K562 (cell line): ENCODE data around the gene NDUFAF8. TPM values are rescaled to one million over a fixed set of nuclear protein-coding genes. Genes with fewer than 3 reads are reported as not detected.

ENCODE experiments used
- ATAC-seq: fragments of 200-7000 bp; cut with Tn5 transposase; 3 replicates; pipeline ENCODE4 v1.9.1; 2020; ENCODE audit warnings: moderate library complexity
- BruUV-seq: library from RNA; stranded (reverse); fragments of 400-500 nt; replicated peaks from 2 replicates; lab custom pipeline; 2021; lab: Mats Ljungman, UMichigan
- CTCF ChIA-PET: fragments of 300-600 bp; formaldehyde crosslinking; extraction: SDS; loops from one replicate; lab custom pipeline; 2021; ENCODE audit warnings: low intra/inter-chr PET ratio; lab: Yijun Ruan, JAX
- POLR2A ChIA-PET: fragments of 300-600, 350-650 bp; sonication (Branson Sonifier 250); formaldehyde crosslinking; extraction: SDS; loops from one replicate; lab custom pipeline; 2021; ENCODE audit warnings: antibody characterized with exemption, inconsistent platforms; lab: Yijun Ruan, JAX
- DNase-seq, 4 experiments: peaks; one replicate each; pipeline versions ENCODE4 v3.0.0 to v3.0.0-alpha.2; 2011 to 2018; ENCODE audit warnings: low spot score in 3 of 4, mixed read lengths in 3 of 4; ENCODE audit errors: extremely low read depth in 1 of 4
- FAIRE-seq: peaks from 2 replicates; lab custom pipeline; 2011; peaks lifted over from hg19 to GRCh38; lab: Jason Lieb, UNC
- H2AFZ ChIP-seq: 2 replicates; pipeline ENCODE4 v1.6.0; 2011; ENCODE audit warnings: low read depth, low read length, control low read depth, inconsistent platforms
- H3K27ac ChIP-seq: fragments of 200-600 bp; 3 replicates; pipeline ENCODE4 v1.8.0; 2011; ENCODE audit warnings: low read depth, mild to moderate bottlenecking, control low read depth, inconsistent platforms, low read length, moderate library complexity, mixed read lengths; ENCODE audit errors: extremely low read depth
- H3K27me3 ChIP-seq, 2 experiments: fragments of 300-600 bp in 1 of 2; 2 replicates in 1 of 2; 3 replicates in 1 of 2; pipeline versions ENCODE4 v1.6.0 to v1.8.0; 2011; ENCODE audit warnings: inconsistent platforms in 2 of 2, low read length in 2 of 2, mild to moderate bottlenecking in 1 of 2, mixed read lengths in 1 of 2, moderate library complexity in 1 of 2; ENCODE audit not compliant: control insufficient read depth in 2 of 2, insufficient read depth in 2 of 2
- H3K36me3 ChIP-seq: fragments of 300-600 bp; 3 replicates; pipeline ENCODE4 v1.8.0; 2011; ENCODE audit warnings: mild to moderate bottlenecking, low read length, inconsistent platforms; ENCODE audit not compliant: control insufficient read depth, insufficient read depth
- H3K4me1 ChIP-seq, 2 experiments: fragments of 200-600 bp in 1 of 2; replicated peaks in 1 of 2; 2 replicates in 1 of 2; 3 replicates in 1 of 2; pipeline versions ENCODE4 v1.5.1 to v1.8.0; 2011; ENCODE audit warnings: inconsistent platforms in 2 of 2, low read length in 2 of 2, mild to moderate bottlenecking in 1 of 2, mixed read lengths in 1 of 2, moderate library complexity in 1 of 2; ENCODE audit not compliant: control insufficient read depth in 2 of 2, insufficient read depth in 2 of 2
- H3K4me2 ChIP-seq: 2 replicates; pipeline ENCODE4 v1.6.1; 2011; ENCODE audit warnings: low read length, control low read depth, inconsistent platforms, mixed read lengths; ENCODE audit not compliant: insufficient read depth
- H3K4me3 ChIP-seq: fragments of 200-600 bp; sonication (generic), shearing (Covaris generic); 2 replicates; pipeline ENCODE4 v1.5.1; 2016; ENCODE audit warnings: control low read depth, inconsistent platforms
- H3K79me2 ChIP-seq: fragments of 200-600 bp; 3 replicates; pipeline ENCODE4 v1.8.0; 2011; ENCODE audit warnings: low read length, inconsistent platforms; ENCODE audit not compliant: control insufficient read depth, insufficient read depth
- H3K9ac ChIP-seq, 2 experiments: 2 replicates each; pipeline versions ENCODE4 v1.6.0 to v1.6.1; 2011; ENCODE audit warnings: low read depth in 2 of 2, low read length in 2 of 2, control low read depth in 1 of 2, inconsistent platforms in 1 of 2, mild to moderate bottlenecking in 1 of 2, mixed read lengths in 1 of 2; ENCODE audit not compliant: insufficient read depth in 1 of 2
- H3K9me1 ChIP-seq: one replicate; pipeline ENCODE4 v1.6.0; 2011; ENCODE audit warnings: inconsistent platforms, mild to moderate bottlenecking, low read length, moderate library complexity; ENCODE audit not compliant: control insufficient read depth, insufficient read depth
- H3K9me3 ChIP-seq: replicated peaks from 2 replicates; pipeline ENCODE4 v1.5.1; 2011; ENCODE audit warnings: low read depth, low read length, inconsistent platforms; ENCODE audit not compliant: control insufficient read depth, insufficient read depth
- H4K20me1 ChIP-seq: replicated peaks from 2 replicates; pipeline ENCODE4 v1.6.1; 2011; ENCODE audit warnings: low read length, inconsistent platforms, mixed read lengths; ENCODE audit not compliant: control insufficient read depth, insufficient read depth
- CCAR2 ChIP-seq: fragments of 200-400 bp; formaldehyde crosslinking; IDR thresholded peaks from 2 replicates; pipeline ENCODE4 v1.6.1; 2017; ENCODE audit warnings: mild to moderate bottlenecking, low read depth, low read length
- CSDE1 ChIP-seq, 2 experiments: fragments of 450-650 bp; IDR thresholded peaks; 2 replicates each; pipeline ENCODE4 v1.6.1; 2016; ENCODE audit warnings: mild to moderate bottlenecking in 1 of 2
- ELK3 ChIP-seq: fragments of 450-650 bp; formaldehyde crosslinking; IDR thresholded peaks from 2 replicates; pipeline ENCODE4 v1.4.0; 2020; ENCODE audit warnings: mild to moderate bottlenecking
- HDAC1 ChIP-seq, 2 experiments: fragments of 450-650 bp; IDR thresholded peaks; 2 replicates each; pipeline ENCODE4 v1.6.1; 2016 to 2017; ENCODE audit warnings: inconsistent platforms in 1 of 2, mild to moderate bottlenecking in 1 of 2, moderate library complexity in 1 of 2
- HDAC6 ChIP-seq: IDR thresholded peaks from 2 replicates; pipeline ENCODE4 v1.6.1; 2012; ENCODE audit warnings: low read depth, mild to moderate bottlenecking, control low read depth, inconsistent platforms, low read length, moderate library complexity
- IRF2 ChIP-seq: sonication (generic); formaldehyde crosslinking; IDR thresholded peaks from 2 replicates; pipeline ENCODE4 v1.8.1; 2022; ENCODE audit warnings: mild to moderate bottlenecking, missing genetic modification reagents
- NFE2 ChIP-seq: IDR thresholded peaks from 2 replicates; pipeline ENCODE4 v1.6.1; 2014; ENCODE audit warnings: antibody characterized with exemption, low read depth
- PBX2 ChIP-seq, 2 experiments: IDR thresholded peaks in 1 of 2; conservative IDR thresholded peaks in 1 of 2; 2 replicates each; pipeline ENCODE4 v1.6.1; 2016; ENCODE audit warnings: low read depth in 2 of 2, mild to moderate bottlenecking in 1 of 2, missing compliant biosample characterization in 1 of 2, missing genetic modification characterization in 1 of 2, moderate library complexity in 1 of 2
- PYGO2 ChIP-seq: fragments of 450-650 bp; IDR thresholded peaks from 2 replicates; pipeline ENCODE4 v1.6.1; 2016; ENCODE audit warnings: mild to moderate bottlenecking, missing genetic modification characterization, moderate library complexity, missing compliant biosample characterization
- RB1 ChIP-seq: fragments of 450-650 bp; IDR thresholded peaks from 2 replicates; pipeline ENCODE4 v1.6.1; 2017; ENCODE audit warnings: low read depth, mild to moderate bottlenecking
- SIX5 ChIP-seq, 2 experiments: IDR thresholded peaks; 2 replicates each; pipeline ENCODE4 v1.6.1; 2011; ENCODE audit warnings: low read length in 2 of 2, borderline replicate concordance in 1 of 2, low read depth in 1 of 2, mild to moderate bottlenecking in 1 of 2, moderate library complexity in 1 of 2; ENCODE audit not compliant: insufficient read depth in 1 of 2
- TAF7 ChIP-seq: fragments of 450-650 bp; IDR thresholded peaks from 2 replicates; pipeline ENCODE4 v1.6.1; 2016; ENCODE audit warnings: missing genetic modification characterization, missing compliant biosample characterization
- TCFL5 ChIP-seq: fragments of 250-450 bp; sonication (Bioruptor Pico); conservative IDR thresholded peaks from 2 replicates; pipeline ENCODE4 v1.6.1; 2021; ENCODE audit warnings: mild to moderate bottlenecking, moderate library complexity, matching md5 sums
- THAP7 ChIP-seq: fragments of 250-450 bp; sonication (Bioruptor Pico); IDR thresholded peaks from 2 replicates; pipeline ENCODE4 v1.5.0; 2021
- TOE1 ChIP-seq, 2 experiments: fragments of 450-650 bp in 1 of 2; sonication (generic) in 1 of 2; formaldehyde crosslinking in 1 of 2; IDR thresholded peaks; 2 replicates each; pipeline versions ENCODE4 v1.7.1 to v1.8.0; 2016 to 2022; ENCODE audit warnings: borderline replicate concordance in 2 of 2, mild to moderate bottlenecking in 2 of 2, antibody characterized with exemption in 1 of 2, inconsistent platforms in 1 of 2, low read depth in 1 of 2, missing genetic modification reagents in 1 of 2, moderate library complexity in 1 of 2
- ZNF217 ChIP-seq: sonication (generic); formaldehyde crosslinking; IDR thresholded peaks from 2 replicates; pipeline ENCODE4 v1.8.0; 2022; ENCODE audit warnings: mild to moderate bottlenecking, missing genetic modification reagents
- ZNF324 ChIP-seq: fragments of 250-450 bp; sonication (Bioruptor Pico); IDR thresholded peaks from 2 replicates; pipeline ENCODE4 v1.4.0; 2020; ENCODE audit warnings: mild to moderate bottlenecking
- WGBS: fragments of 100-300 bp; shearing (Covaris generic); methylation state at CpG from one replicate; pipeline ENCODE4 v1.1.6; 2016; ENCODE audit warnings: low coverage, mixed read lengths; ENCODE audit not compliant: insufficient coverage; ENCODE audit errors: missing lambda C conversion rate; 5-methylcytosine and 5-hydroxymethylcytosine counted together
- in situ Hi-C: fragments of 300-500 bp; cut with MboI; formaldehyde crosslinking; loops from 4 replicates; pipeline ENCODE4 v1.15.0; 2018; ENCODE audit warnings: inconsistent platforms, mixed read lengths
- intact Hi-C: fragments of 100-400 bp; cut with micrococcal nuclease; formaldehyde crosslinking; loops from 2 replicates; pipeline ENCODE4 v1.14.2; 2022
- polyA plus RNA-seq, 8 experiments: library from polyadenylated mRNA; depleted of rRNA in 4 of 8; stranded (reverse) in 5 of 8; unstranded in 3 of 8; fragments of >200 nt; fragmentation: Nextera tagmentation in 2 of 8; fragmentation: Illumina TruSeq in 1 of 8; extraction: Ambion mirVana in 2 of 8; extraction: Trizol in 1 of 8; gene quantifications; 2 replicates each; pipeline versions ENCODE4 v1.2.1 to v1.2.3, GENCODE V29; 2011 to 2014; ENCODE audit warnings: inconsistent platforms in 1 of 8, missing spikeins in 1 of 8
- total RNA-seq, 7 experiments: library from RNA; depleted of rRNA in 6 of 7; stranded (reverse); fragments of >200 nt in 6 of 7; fragmentation: Illumina TruSeq in 2 of 7; extraction: Trizol in 2 of 7; gene quantifications; 2 replicates each; pipeline versions ENCODE4 v1.2.1 to v1.2.3, GENCODE V29; 2011 to 2021; ENCODE audit warnings: low replicate concordance in 1 of 7

NDUFAF8 gene
- total and polyA plus RNA-seq, 9 of the 15 experiments (the other 6 are each of a cell fraction or from before 2014, with no cell fraction given) = 13.5 to 144 (median 90.0) TPM

GRCh38 chr17:81192386-81193050, 46.6 kb upstream of the NDUFAF8 start:
- no peaks in the 10 kb centered on the region for H3K79me2 ChIP-seq
- H3K9ac ChIP-seq = no peak overlapping the region; a peak in 1 of 4 replicates
- no peak for ATAC-seq
- no peaks in the 10 kb centered on the region for H4K20me1 ChIP-seq
- no peak overlapping the region for H3K27ac ChIP-seq
- no peaks in the 10 kb centered on the region for H3K9me3 ChIP-seq
- H2AFZ ChIP-seq = no peak overlapping the region
- in situ Hi-C loops = no loop called here
- H3K36me3 ChIP-seq = peaks cover 2% of the 10 kb centered on the region; the same call in 1 of the 3 replicates
- H3K27me3 ChIP-seq = no peaks in the 10 kb centered on the region
- WGBS = 82% methylated on average over 15 of the region's 34 CpGs
- H3K9me1 ChIP-seq = no peaks in the 10 kb centered on the region
- no peak for TF ChIP-seq ZNF324 (CRISPR knock-in tag)
- no peak for TF ChIP-seq CSDE1 (IDR thresholded peaks at IDR 0.05)
- no peak for TF ChIP-seq CCAR2
- no peak for TF ChIP-seq HDAC1 (IDR thresholded peaks at IDR 0.05)
- TF ChIP-seq NFE2 = no peak
- TF ChIP-seq IRF2 = no peak
- TF ChIP-seq THAP7 (CRISPR knock-in tag) = no peak
- no peak for TF ChIP-seq PYGO2 (tag)
- TF ChIP-seq TCFL5 (CRISPR knock-in tag) = no peak
- no peak for TF ChIP-seq SIX5 (IDR thresholded peaks at IDR 0.05; ENCODE audit: borderline replicate concordance in 1 of 2, insufficient read depth in 1 of 2, low read depth in 1 of 2, low read length in 2 of 2)
- TF ChIP-seq TOE1 (IDR thresholded peaks at IDR 0.05; ENCODE audit: borderline replicate concordance) = no peak
- no peak for TF ChIP-seq TOE1 (CRISPR knock-in tag; IDR thresholded peaks at IDR 0.05; ENCODE audit: borderline replicate concordance, low read depth)
- no peak for TF ChIP-seq RB1
- TF ChIP-seq ELK3 (CRISPR knock-in tag) = no peak
- TF ChIP-seq HDAC6 = no peak
- no peak for TF ChIP-seq TAF7
- no peak for TF ChIP-seq ZNF217 (CRISPR knock-in tag)
- no peak for TF ChIP-seq PBX2 (CRISPR knock-in tag; IDR thresholded peaks at IDR 0.05; ENCODE audit: low read depth)
- no peak for TF ChIP-seq PBX2 (tag; conservative IDR thresholded peaks at IDR 0.05; ENCODE audit: low read depth)
- TF ChIP-seq, all 486 proteins: peak for 0
- H3K4me1 ChIP-seq = peaks cover 10 to 76% of the 10 kb centered on the region in 2 experiments
- no peak for FAIRE-seq
- ChIA-PET CTCF (no interaction called here), POLR2A (no interaction called here)
- H3K4me2 ChIP-seq = no peak overlapping the region
- intact Hi-C loops = no loop called here
- no peak for DNase-seq
- no peak overlapping the region for H3K4me3 ChIP-seq
- BruUV-seq = no TSS peak
